Loucy (cell line): ENCODE data around the gene LRIG1.

ENCODE experiments used
- EZH2phosphoT487 ChIP-seq: fragments of 200-600 bp; IDR thresholded peaks from 2 replicates; pipeline ENCODE4 v1.6.1; 2018; ENCODE audit warnings: antibody characterized with exemption, mild to moderate bottlenecking, moderate library complexity, borderline replicate concordance
- TF ChIP-seq, protein P1 (sequence below): fragments of 200-600 bp; sonication (generic); conservative IDR thresholded peaks from 2 replicates; pipeline ENCODE4 v1.5.1; 2014; ENCODE audit warnings: mild to moderate bottlenecking, antibody characterized with exemption, low read length

DNA sequence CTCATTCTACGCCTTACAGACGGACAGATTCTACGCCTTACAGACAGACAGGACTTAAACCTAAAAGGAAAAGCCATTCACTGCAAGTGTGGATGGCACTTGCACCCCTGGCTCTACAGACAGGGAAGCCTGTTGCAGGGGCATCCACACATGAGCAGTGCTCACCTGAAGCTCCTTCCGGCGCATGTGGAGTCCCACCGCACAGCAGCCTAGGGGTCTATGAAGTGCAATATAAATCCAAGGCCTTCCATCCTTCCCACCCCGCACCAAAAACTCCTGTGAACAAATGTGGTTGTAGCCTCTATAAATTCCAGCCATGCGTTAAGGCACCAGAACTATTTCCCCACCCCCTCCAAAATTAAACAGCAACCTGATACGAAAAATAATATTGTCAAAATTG is 121.3 kb downstream of the LRIG1 start:
- TF ChIP-seq, protein P1, sequence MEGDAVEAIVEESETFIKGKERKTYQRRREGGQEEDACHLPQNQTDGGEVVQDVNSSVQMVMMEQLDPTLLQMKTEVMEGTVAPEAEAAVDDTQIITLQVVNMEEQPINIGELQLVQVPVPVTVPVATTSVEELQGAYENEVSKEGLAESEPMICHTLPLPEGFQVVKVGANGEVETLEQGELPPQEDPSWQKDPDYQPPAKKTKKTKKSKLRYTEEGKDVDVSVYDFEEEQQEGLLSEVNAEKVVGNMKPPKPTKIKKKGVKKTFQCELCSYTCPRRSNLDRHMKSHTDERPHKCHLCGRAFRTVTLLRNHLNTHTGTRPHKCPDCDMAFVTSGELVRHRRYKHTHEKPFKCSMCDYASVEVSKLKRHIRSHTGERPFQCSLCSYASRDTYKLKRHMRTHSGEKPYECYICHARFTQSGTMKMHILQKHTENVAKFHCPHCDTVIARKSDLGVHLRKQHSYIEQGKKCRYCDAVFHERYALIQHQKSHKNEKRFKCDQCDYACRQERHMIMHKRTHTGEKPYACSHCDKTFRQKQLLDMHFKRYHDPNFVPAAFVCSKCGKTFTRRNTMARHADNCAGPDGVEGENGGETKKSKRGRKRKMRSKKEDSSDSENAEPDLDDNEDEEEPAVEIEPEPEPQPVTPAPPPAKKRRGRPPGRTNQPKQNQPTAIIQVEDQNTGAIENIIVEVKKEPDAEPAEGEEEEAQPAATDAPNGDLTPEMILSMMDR = no peak
- no peak for TF ChIP-seq EZH2phosphoT487
